ENCODE results near the gene ZNF134.

The ZNF134 gene

DNA sequence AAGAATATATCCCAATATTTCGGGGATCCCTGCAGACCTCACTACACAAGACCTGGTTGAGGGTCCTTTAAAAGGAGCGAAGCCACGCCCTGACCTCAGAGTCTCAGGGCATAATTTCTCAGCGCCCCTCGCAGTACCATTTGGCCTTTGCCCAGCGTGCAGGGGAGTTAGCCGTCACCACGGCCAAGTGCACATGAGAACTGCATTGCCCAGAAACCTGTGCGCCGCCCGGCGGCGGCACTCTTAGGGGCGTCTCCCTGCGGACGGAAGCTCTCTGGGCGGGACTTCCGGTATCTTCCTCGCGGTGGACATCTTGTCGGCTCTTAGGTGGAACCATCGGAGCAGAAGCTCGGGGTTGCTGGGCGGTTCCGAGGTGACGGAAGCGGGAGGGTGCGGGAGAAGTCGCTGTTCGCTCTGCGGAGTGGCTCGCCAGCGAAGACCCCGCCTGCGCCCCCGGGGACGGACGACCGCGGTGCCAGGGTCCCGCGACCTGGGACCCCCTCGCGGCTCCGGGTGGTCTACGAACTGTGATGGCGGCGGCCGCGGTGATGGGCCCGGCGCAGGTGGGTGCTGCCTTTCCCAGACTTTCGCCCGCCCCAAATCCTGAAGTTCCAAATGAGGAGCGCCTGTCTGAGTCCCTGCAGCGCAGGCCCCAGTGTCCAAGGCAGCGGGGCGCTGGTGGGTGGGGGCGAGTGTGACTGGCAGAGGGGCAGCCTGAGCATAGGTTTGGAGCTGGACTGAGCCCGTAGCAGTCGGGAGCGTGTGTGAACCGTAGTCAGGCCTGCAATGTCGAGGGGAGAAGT, at the start of gene ZNF134:
TSS of gene ZNF134 (plus strand) at position 302 of the 803 bp plus-strand sequence. CDS start 5,227 bp downstream, outside the sequence.
- DNase-seq (ENCODE audit: low spot score in 2 of 2) (peak; percentile 84 to 85), ATAC-seq (ENCODE audit: low read depth) (peak; percentile 100)
- Mint-ChIP-seq H3K36me3 (peaks cover 50% of the 10 kb centered on the region), H3K9me3 (peaks cover 39% of the 10 kb centered on the region), H3K27ac (peak within 1 kb of the TSS; percentile 85), H3K4me1 (peaks cover 31% of the 10 kb centered on the region), H3K27me3 (no peaks in the 10 kb centered on the region), H3K4me3 (peak within 1 kb of the TSS; percentile 85)

DNA sequence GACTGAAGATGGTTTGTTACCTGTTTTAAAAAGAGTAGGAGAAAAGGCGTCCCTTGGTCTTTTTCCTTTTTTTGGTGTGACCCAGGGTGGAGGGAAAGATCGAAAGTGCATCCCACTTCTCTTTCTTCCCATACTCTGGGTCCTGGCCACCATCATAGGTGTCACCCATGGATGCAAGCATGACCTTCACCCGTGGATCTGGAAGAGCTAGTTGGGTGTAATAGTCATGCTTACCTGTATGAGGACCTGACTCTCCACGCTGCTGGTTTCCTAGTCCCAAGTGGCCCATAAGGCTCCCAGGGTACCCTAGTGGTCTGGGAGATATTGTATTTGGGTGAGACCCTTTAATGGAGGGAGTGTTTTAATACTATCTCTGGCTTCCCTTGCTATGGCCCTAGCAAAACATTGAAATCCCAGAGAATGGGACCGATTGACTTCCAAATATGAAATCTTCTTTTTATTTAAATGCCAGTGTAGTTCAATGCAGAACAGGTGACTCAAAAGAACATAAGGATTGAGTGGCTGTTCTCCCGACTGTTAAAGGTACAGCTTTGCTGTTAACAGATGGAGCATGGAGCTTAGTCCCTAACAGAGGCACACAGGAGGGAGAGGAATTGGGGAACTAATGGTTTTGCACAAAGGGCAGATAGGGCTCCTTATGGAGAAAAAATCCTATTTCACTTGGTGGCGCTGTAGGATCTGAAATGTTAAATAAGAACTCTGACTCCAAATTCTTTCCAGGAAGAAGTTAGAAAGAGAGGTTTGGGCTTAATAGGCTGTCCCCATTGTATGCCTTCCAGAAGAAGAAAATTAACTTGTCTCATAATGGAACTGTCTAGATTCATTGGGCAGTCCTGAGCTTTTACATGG, 47.4 kb upstream of the ZNF134 start:
- Mint-ChIP-seq H3K4me3 (no peak overlapping the region), H3K9me3 (peaks cover 19% of the 10 kb centered on the region), H3K36me3 (peaks cover 17% of the 10 kb centered on the region), H3K27me3 (no peaks in the 10 kb centered on the region), H3K4me1 (no peaks in the 10 kb centered on the region), H3K27ac (no peak overlapping the region)
- no peak for DNase-seq (ENCODE audit: low spot score in 2 of 2)
- ATAC-seq (ENCODE audit: low read depth): no peak

DNA sequence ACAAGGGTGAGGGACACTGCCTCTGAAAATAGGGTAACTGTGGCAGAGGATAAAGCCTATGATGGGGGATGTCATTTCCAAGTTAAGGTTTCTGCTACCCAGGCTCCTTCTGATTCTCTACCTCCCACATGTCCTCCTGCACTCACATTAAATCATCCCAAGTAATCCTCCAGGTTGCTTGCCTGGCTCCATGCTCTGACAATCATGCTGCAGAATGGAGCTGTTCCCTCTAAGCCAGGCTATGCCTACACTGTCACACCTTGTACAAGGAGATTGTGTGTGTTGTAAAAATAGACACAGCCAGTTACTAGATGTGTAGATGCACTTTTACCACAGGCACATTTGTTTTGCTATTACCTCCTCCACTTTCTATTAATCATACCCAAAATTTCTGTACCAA, 43.3 kb upstream of the ZNF134 start:
- peaks cover 22% of the 10 kb centered on the region for H3K9me3 Mint-ChIP-seq
- DNase-seq (ENCODE audit: low spot score in 2 of 2) (no peak), ATAC-seq (ENCODE audit: low read depth) (no peak)
- no peaks in the 10 kb centered on the region for H3K4me1 Mint-ChIP-seq
- H3K4me3 Mint-ChIP-seq: no peak overlapping the region
- H3K27me3 Mint-ChIP-seq: no peaks in the 10 kb centered on the region
- H3K27ac Mint-ChIP-seq: no peak overlapping the region
- peaks cover 52% of the 10 kb centered on the region for H3K36me3 Mint-ChIP-seq

- no peak overlapping the region for H3K27ac Mint-ChIP-seq
- ATAC-seq (ENCODE audit: low read depth): no peak
- no peaks in the 10 kb centered on the region for H3K27me3 Mint-ChIP-seq
- peaks cover 12% of the 10 kb centered on the region for H3K4me1 Mint-ChIP-seq
- peaks cover 65% of the 10 kb centered on the region for H3K36me3 Mint-ChIP-seq
- no peak overlapping the region for H3K4me3 Mint-ChIP-seq
- H3K9me3 Mint-ChIP-seq: peaks cover 30% of the 10 kb centered on the region
- no peak for DNase-seq (ENCODE audit: low spot score in 2 of 2)
Measured at GRCh38 chr19:57572415-57572947, 41.6 kb upstream of the ZNF134 start.

- Mint-ChIP-seq H3K36me3 (peaks cover 61% of the 10 kb centered on the region), H3K9me3 (peaks cover 28% of the 10 kb centered on the region), H3K4me3 (no peak overlapping the region), H3K4me1 (peaks cover 15% of the 10 kb centered on the region), H3K27me3 (no peaks in the 10 kb centered on the region), H3K27ac (no peak overlapping the region)
- ATAC-seq (ENCODE audit: low read depth) (no peak), DNase-seq (ENCODE audit: low spot score in 2 of 2) (no peak)
Measured at GRCh38 chr19:57576661-57577060, 37.4 kb upstream of the ZNF134 start.

DNA sequence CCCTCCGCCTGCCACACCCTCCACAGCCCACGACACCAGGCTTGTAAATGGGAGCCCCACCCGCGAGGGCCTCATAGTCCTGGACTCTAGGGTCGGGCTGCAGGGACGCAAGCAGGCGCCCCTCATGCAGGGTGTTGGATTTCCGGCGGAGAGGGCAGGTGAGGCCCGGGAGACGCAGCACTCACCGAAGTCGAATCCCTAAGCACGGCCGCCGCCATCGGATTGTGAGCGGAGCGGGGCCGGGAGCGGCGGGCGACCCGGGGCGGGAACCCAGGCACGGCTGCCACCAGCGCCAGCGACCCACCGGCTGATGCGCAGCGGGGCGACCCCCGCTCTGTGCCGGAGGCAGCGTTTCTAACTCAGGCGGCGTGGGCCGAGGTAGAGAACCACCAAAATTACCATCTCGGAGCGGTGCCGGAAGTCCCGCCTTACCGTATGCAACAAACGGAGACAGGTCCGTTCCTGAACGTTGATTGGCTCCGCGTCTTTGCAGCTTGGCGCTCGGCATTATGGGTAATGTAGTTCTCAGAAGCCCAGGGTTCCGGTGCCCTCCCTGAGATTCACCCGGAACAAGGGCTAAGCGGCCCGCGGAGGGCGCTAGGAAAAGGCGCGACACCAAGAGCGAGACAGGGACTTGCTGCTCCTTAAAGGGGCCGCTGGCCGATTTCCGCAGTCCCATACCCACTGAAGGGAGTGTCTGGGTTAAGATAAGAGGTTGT, 35.4 kb upstream of the ZNF134 start, which contains the start of gene ZNF416:
TSS of gene ZNF416 (minus strand) at position 425 of the 719 bp plus-strand sequence. CDS start at position 218, 207 bp downstream.
- peak; percentile 87 to 94 for DNase-seq (ENCODE audit: low spot score in 2 of 2)
- peaks cover 42% of the 10 kb centered on the region for H3K36me3 Mint-ChIP-seq
- H3K27ac Mint-ChIP-seq: no peak within 1 kb of the TSS
- peaks cover 32% of the 10 kb centered on the region for H3K9me3 Mint-ChIP-seq
- ATAC-seq (ENCODE audit: low read depth): peak; percentile 95
- H3K27me3 Mint-ChIP-seq: no peaks in the 10 kb centered on the region
- H3K4me1 Mint-ChIP-seq: peaks cover 15% of the 10 kb centered on the region
- H3K4me3 Mint-ChIP-seq: peak within 1 kb of the TSS; percentile 87

DNA sequence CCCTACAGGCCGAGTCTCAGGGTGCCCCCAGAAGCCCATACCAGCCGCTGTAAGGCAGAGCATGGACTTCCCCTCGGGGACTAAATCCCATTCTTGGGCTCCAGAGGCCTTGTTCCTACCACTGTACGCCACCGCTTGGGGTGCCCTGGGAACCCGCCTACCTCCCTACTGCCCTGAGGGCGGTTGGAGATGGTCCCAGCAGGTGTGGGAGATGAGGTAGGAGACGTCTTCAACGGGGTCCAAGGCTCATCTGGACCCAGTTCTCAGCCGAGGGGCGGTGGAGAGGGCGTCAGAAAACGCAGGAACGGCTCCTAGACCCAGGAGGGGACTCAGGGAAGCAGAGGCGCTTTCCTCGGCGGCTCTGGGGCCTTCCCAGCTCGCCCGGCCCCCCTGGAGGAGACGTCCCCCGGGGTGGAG, 30.9 kb upstream of the ZNF134 start:
- Mint-ChIP-seq H3K9me3 (peaks cover 29% of the 10 kb centered on the region), H3K36me3 (peaks cover 34% of the 10 kb centered on the region)

GRCh38 chr19:57583521-57584416, 30.3 kb upstream of the ZNF134 start, which contains the start of gene ZIK1:
Gene ZIK1, plus strand, starts transcription at chr19:57584145. Its CDS starts 212 bp downstream, at chr19:57584357.
- Mint-ChIP-seq H3K9me3 (peaks cover 31% of the 10 kb centered on the region), H3K27ac (peak within 1 kb of the TSS; percentile 84), H3K27me3 (no peaks in the 10 kb centered on the region), H3K36me3 (peaks cover 40% of the 10 kb centered on the region), H3K4me1 (peaks cover 12% of the 10 kb centered on the region), H3K4me3 (peak within 1 kb of the TSS; percentile 96)
- DNase-seq (ENCODE audit: low spot score in 2 of 2) (peak; percentile 76 to 80), ATAC-seq (ENCODE audit: low read depth) (peak; percentile 94)

More for the DNA sequence above, 30.9 kb upstream of the ZNF134 start:
- Mint-ChIP-seq H3K4me1 (peaks cover 12% of the 10 kb centered on the region), H3K27ac (peak overlapping the region; percentile 84), H3K27me3 (no peaks in the 10 kb centered on the region), H3K4me3 (peak overlapping the region; percentile 96)
- no peak for DNase-seq (ENCODE audit: low spot score in 2 of 2)
- ATAC-seq (ENCODE audit: low read depth): no peak

DNA sequence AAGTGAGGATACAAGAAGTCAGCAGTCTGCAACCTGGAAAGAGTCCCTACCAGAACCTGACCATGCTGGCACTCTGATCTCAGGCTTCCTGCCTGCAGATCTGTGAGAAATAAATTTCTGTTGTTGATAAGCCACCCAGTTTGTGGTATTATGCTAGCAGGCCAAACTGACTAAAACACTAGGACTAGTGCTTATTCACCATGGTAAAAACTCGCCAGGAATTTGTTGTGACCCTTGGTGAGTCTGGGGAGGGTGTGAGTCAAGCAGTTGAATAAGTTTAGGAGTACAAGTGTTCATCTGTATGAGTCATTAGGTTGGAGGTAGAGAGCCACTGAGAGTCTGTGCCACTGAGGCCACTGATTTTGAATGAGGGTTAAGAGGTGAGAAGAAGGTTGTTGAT, 26.5 kb upstream of the ZNF134 start:
- ATAC-seq (ENCODE audit: low read depth) (no peak), DNase-seq (ENCODE audit: low spot score in 2 of 2) (no peak)
- no peak overlapping the region for H3K27ac Mint-ChIP-seq
- H3K4me3 Mint-ChIP-seq: no peak overlapping the region
- H3K27me3 Mint-ChIP-seq: no peaks in the 10 kb centered on the region
- peaks cover 67% of the 10 kb centered on the region for H3K36me3 Mint-ChIP-seq
- H3K9me3 Mint-ChIP-seq: peaks cover 37% of the 10 kb centered on the region
- peaks cover 10% of the 10 kb centered on the region for H3K4me1 Mint-ChIP-seq

DNA sequence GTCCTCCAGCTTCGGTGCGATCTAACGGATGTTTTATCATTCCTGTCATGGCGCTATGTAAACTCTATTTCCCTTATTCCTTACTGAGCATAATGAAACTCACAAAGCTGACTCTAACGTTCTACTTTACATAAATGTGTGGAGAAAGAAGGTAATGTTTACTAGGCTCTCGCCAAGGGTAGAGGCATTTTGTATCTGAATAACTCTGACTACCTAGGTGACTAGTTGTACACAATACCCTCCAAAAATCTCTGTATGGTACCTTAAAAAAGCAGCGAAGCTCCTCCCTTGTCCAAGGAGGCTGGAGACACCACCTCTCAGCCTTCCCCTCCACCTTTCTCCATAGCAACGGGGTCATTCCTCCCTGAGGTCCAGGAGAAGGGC, 14.7 kb upstream of the ZNF134 start:
- Mint-ChIP-seq H3K27me3 (no peaks in the 10 kb centered on the region), H3K4me1 (peaks cover 13% of the 10 kb centered on the region), H3K4me3 (peak overlapping the region; percentile 85), H3K27ac (no peak overlapping the region), H3K9me3 (peaks cover 14% of the 10 kb centered on the region), H3K36me3 (peaks cover 21% of the 10 kb centered on the region)
- DNase-seq (ENCODE audit: low spot score in 2 of 2) (no peak), ATAC-seq (ENCODE audit: low read depth) (peak; percentile 12)

DNA sequence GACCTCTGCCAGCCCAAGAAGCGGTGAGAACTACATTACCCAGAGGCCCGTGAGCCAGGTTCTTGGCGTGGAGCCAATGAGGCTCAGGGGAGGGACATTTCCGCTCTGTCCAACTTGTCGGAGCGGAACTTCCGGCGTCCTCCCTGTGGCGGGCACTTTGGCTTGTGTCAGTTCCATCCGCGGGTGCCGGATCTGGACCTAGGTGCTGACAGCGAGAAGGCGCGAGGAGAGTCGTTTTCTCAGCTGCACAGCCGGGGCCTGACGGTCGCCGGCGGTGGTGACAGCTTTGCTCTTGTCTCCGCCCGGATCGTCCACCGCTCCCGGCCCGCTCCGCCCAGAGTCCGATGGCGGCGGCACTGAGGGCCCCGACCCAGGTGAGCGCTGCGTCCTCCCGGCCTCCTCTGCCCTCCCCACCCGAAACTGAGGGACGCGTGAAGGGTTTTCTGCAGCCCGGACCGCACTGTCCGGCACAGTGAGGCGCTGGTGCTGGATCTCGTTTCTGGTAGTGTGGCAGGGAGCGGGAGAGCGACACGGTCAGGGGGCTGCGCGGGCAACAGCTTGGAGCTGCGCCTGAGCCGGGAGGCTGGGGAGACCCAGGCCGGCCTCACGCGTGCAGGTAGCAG, 14.2 kb upstream of the ZNF134 start, which contains the start of gene ZNF530:
TSS of gene ZNF530 (plus strand) at position 125 of the 623 bp plus-strand sequence. CDS start 4,461 bp downstream, outside the sequence.
- peak; percentile 65 to 75 for DNase-seq (ENCODE audit: low spot score in 2 of 2)
- Mint-ChIP-seq H3K9me3 (peaks cover 14% of the 10 kb centered on the region), H3K27ac (no peak within 1 kb of the TSS), H3K36me3 (peaks cover 26% of the 10 kb centered on the region), H3K27me3 (no peaks in the 10 kb centered on the region), H3K4me1 (peaks cover 13% of the 10 kb centered on the region), H3K4me3 (peak within 1 kb of the TSS; percentile 85)
- ATAC-seq (ENCODE audit: low read depth): peak; percentile 99

DNA sequence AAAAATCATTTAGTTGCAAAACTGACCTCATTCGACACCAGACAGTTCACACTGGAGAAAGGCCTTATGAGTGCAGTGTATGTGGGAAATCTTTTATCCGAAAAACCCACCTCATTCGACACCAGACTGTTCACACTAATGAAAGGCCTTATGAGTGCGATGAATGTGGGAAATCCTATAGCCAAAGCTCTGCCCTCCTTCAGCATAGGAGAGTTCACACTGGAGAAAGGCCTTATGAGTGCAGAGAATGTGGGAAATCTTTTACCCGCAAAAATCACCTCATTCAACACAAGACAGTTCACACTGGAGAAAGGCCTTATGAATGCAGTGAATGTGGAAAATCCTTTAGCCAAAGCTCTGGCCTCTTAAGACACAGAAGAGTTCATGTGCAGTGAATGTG, 7.1 kb upstream of the ZNF134 start:
- Mint-ChIP-seq H3K4me3 (no peak overlapping the region), H3K9me3 (peaks cover 16% of the 10 kb centered on the region), H3K36me3 (peaks cover 57% of the 10 kb centered on the region), H3K4me1 (peaks cover 5% of the 10 kb centered on the region), H3K27me3 (no peaks in the 10 kb centered on the region), H3K27ac (no peak overlapping the region)
- DNase-seq (ENCODE audit: low spot score in 2 of 2): no peak
- ATAC-seq (ENCODE audit: low read depth): no peak
